GM03348 (cell line): ENCODE data around the gene TMEM200A.

Experiments used
- DNase-seq: peaks from one replicate; pipeline ENCODE4 v3.0.0; 2012; ENCODE audit warnings: low spot score

Gene TMEM200A

DNA sequence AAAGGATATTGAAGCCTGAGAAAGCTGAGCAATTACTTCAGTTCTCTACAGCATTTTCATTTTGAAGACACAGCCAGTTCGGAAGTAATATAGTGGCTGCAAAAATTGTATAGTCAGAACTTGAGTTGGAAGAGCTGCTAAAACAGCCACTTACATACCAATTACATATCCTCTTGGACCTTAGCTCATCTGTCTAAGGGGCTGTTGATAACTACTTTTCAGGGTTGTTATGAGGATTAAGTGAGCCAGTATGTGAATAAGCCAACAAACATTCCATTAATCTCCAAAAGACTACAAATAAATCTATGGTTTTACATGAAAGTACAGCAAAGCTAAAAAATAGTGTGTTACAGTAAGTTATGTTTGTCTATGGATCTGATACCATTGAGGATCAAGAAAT, 59.7 kb downstream of the TMEM200A start:
- no peak for DNase-seq

- DNase-seq, result no peak
These were observed 60.4 kb downstream of the TMEM200A start for GRCh38 chr6:130426066-130426721.

DNA sequence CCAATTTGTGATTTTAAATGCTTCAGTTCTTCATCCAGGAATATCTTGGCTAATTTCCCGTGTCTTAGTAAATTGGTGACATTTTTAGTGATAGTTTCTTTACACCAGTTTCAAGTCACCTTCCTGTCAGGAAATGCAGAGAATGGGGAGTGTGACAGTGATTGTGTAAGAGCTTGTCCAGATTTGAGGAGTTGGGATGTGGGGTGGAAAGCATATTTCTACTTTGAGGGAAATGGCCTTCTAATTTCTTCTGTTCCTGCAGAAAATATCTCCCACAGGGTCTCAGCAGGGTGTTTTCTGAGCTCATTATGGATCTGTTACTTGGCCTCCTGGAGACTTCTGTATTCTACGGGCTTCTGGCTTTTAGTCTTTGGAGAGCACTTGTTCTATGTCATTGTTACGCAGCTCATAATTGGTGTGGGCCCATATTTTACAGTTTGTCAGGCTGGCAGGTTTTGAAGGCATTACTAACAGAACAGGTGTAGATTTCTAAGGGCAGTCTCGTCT, 65.6 kb downstream of the TMEM200A start:
- no peak for DNase-seq

- no peak for DNase-seq
These were observed 67.0 kb downstream of the TMEM200A start for GRCh38 chr6:130432838-130433237.

DNA sequence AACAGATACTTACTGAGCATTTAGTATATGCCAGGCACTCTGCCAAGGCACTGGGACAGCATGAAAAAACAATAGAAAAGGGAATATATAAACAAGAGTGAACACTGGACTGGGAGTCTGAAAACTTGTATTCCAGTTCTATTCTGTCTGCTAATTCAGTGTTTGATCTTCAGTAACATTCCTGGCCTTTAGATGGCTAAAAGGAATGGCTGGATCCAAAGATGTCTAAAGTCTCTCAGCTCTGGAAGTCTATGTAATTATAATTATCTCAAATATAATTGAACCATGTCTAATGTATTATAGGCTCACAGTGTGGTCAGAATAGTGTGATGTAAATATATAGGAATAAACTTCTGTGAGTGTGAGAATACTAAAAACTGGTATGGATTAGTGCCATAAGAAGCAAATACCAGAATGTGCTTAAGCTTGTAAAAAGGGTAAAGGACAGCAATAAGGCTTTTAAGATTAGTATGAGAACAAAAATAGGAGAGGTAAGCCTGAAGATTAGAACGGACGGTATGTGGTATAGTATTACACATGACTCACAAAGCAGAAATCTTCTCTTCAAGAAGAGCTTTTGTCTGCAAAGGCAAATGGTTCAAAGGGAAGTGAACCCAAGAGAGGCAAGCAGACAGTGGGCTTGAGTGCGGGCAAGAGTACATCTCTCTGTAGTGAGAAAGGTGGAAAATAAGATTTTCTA, 68.5 kb downstream of the TMEM200A start:
- no peak for DNase-seq

- no peak for DNase-seq
These were observed 69.4 kb downstream of the TMEM200A start for GRCh38 chr6:130435181-130435580.

- no peak for DNase-seq
These were observed 72.1 kb downstream of the TMEM200A start for GRCh38 chr6:130437961-130438360.

DNA sequence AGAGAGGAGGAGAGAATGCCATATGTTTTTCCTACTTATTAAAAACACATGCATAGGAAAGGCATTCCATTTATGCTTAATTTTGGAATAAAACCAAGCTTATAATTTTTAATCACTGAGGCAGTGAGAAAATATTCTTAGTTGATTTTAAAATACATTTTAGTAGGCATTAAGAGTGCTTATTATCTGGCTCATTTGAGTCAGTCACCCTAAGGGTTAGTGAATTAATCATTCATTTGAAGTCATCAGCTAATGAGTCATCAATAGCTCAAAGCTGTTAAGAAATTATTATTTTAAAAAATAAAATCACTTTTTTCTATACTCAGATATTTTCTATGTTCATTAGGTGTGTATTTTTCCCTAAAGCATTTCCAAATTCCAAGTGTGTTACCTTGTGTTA, 81.6 kb downstream of the TMEM200A start:
- DNase-seq, result peak; percentile 27

DNA sequence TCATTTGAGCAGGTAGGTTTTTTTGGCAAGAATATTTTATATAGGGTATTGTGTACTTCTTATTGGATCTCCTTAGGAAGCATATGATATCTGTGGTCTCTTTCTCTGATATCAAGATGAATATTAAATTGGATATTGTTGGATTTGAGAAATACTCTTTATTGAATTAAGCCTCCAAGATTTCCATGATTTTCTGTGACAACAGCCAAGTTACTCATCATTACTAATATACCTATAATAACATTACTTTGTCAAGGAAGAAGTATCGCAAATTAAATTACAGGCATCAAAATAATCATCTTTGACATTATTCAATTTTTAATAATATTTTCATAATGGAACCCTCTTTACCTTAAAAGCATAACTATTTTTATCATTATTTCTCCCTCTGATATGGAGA, 86.5 kb downstream of the TMEM200A start:
- DNase-seq, result no peak

DNA sequence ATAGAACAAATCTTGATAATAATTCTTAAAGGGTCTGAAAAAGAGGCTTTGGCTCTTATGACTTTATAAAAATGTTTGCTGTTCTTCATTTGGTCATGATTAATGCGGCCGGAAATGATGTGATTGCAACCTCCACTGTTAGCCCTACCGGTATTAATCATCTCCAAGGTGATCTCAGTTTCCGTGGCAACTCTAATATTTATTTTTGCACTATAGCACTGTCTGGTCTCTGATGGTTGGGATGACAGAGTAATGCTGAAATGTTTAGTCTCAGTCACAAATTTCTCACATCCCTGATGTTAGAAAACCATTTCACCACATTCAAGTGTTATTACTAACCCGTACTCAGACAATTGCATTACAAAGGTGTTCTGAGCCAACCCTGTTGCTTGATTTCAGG, 87.4 kb downstream of the TMEM200A start:
- no peak for DNase-seq

DNA sequence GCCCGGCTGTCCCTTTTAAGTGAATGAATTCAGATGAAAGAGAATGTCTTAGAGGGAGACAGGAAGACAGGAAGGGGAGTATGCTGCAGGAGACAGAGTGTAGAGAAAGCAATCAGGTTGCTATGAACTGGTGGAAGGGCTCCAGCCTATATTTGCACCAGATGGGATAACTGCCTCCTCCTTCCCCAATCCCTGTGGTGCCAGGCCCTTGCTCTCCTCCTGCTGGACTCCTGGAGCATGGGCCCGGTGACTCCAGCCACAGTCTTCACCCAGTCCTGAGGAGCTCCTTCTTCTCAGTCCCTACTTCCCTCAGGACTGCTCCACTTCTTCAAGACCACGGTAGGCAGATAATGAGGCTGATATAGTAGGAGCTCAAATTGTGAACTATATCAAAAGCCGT, 91.8 kb downstream of the TMEM200A start:
- DNase-seq, result peak; percentile 53

- DNase-seq, result no peak
These were observed 93.5 kb downstream of the TMEM200A start for GRCh38 chr6:130459316-130459715.

- DNase-seq, result no peak
These were observed 95.1 kb downstream of the TMEM200A start for GRCh38 chr6:130460934-130461333.

- no peak for DNase-seq
These were observed 100.4 kb downstream of the TMEM200A start for GRCh38 chr6:130466052-130466747.

- no peak for DNase-seq
These were observed 100.9 kb downstream of the TMEM200A start for GRCh38 chr6:130466748-130467061.

DNA sequence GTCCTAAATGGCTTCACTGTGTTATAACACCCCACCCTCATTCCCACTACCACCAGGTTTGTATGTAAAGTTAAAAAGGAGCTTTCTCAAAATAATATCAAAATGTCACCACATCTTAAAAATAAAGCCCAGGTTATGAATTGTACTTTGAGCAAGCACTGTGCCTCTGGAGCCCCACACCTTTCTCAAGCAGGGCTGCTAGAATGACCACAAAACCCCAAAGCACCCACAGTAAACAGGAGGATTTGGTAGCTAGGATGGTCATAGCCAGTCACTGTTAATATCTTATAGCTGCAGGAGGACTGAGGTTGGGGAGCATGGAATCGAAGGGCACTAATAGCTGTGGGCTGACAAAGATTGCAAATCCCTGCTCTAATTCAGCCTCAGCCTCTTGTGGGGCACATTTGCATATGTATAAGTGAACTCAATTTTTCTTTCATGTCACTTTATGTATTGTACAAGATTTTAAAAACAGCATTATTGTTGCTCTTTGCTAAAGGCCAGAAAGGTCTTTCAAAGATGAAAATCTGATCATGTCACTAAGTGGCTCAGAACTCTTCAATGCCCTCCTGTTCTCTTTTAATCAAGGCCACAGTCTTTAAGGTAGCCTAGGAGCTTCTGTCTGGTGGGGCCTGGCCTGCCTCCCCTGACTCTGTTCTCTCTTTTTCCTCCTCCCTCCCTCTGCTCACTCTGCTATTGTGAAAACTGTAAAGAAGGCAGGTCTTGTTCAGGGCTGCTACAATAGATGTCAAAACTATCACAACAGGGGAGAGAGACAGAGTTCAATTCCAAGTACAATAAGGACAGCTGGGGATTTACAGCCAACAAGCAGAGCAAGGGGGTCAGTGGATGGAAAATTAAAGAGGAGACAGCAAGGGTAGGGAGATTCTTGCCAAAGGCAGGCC, 101.6 kb downstream of the TMEM200A start:
- DNase-seq, result no peak

GRCh38 chr6:130470766-130471165, 104.9 kb downstream of the TMEM200A start:
- DNase-seq, result no peak

GRCh38 chr6:130473886-130474285, 108.1 kb downstream of the TMEM200A start:
- DNase-seq, result peak; percentile 67

GRCh38 chr6:130482645-130483390, 117.0 kb downstream of the TMEM200A start:
- DNase-seq, result peak; percentile 52

- no peak for DNase-seq
These were observed 120.1 kb downstream of the TMEM200A start for GRCh38 chr6:130485870-130486269.

DNA sequence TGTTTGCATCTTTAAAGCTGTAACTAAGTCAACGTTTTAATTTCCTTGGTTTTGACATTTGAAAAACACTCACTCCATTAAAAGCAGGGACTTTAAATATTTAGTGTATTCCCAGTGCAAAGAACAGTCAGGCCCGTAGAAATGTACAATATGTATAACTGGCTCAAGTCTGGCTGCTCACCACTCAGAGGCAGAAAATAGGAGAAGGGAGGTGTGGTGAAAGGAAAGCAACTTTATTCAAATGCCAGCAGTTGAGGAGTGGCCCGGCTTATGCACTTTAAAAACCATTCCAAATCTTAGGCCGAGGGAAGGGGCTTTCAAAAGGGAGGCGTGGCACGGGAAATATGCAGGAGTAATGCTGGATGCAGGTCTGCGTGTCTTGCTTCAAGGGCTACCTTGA, 120.6 kb downstream of the TMEM200A start:
- no peak for DNase-seq
